Neural cell (in vitro differentiated cells): ENCODE results near the gene FSIP1. TPM values are rescaled to one million over a fixed set of nuclear protein-coding genes. Genes with fewer than 3 reads are reported as not detected.

ENCODE experiments used
- H2AFZ ChIP-seq: fragments of 200-600, 300-800 bp; sonication (generic), shearing (Covaris generic); 2 replicates; pipeline ENCODE4 v1.6.0; 2014; ENCODE audit warnings: low read depth, mild to moderate bottlenecking, antibody characterized with exemption, low read length, moderate library complexity
- H3F3A ChIP-seq: fragments of 200-600 bp; shearing (Covaris generic); 2 replicates; pipeline ENCODE4 v1.6.1; 2016; ENCODE audit warnings: mild to moderate bottlenecking, moderate library complexity, mixed read lengths, antibody characterized with exemption, low read length; ENCODE audit not compliant: insufficient read depth, poor library complexity, severe bottlenecking
- H3K27ac ChIP-seq: fragments of 200-600, 300-800 bp; sonication (generic), shearing (Covaris generic); 2 replicates; pipeline ENCODE4 v1.5.1; 2014; ENCODE audit warnings: mild to moderate bottlenecking, low read length, moderate library complexity
- H3K27me3 ChIP-seq: fragments of 300-800, 200-600 bp; sonication (generic), shearing (Covaris generic); 2 replicates; pipeline ENCODE4 v1.6.0; 2014; ENCODE audit warnings: mild to moderate bottlenecking, low read depth, low read length, moderate library complexity; ENCODE audit not compliant: insufficient read depth
- H3K36me3 ChIP-seq: fragments of 300-800, 200-600 bp; sonication (generic), shearing (Covaris generic); 2 replicates; pipeline ENCODE4 v1.5.1; 2014; ENCODE audit warnings: mild to moderate bottlenecking, antibody characterized with exemption, low read length, moderate library complexity; ENCODE audit not compliant: insufficient read depth
- H3K4me2 ChIP-seq: fragments of 300-800, 200-600 bp; sonication (generic), shearing (Covaris generic); 2 replicates; pipeline ENCODE4 v1.6.0; 2014; ENCODE audit warnings: mild to moderate bottlenecking, low read length
- H3K4me3 ChIP-seq: fragments of 300-800, 200-600 bp; sonication (generic), shearing (Covaris generic); 2 replicates; pipeline ENCODE4 v1.5.1; 2014; ENCODE audit warnings: mild to moderate bottlenecking, low read length, moderate library complexity
- H3K79me2 ChIP-seq: fragments of 200-600 bp; shearing (Covaris generic); replicated peaks from 2 replicates; pipeline ENCODE4 v1.6.0; 2014; ENCODE audit warnings: mild to moderate bottlenecking, low read length, moderate library complexity; ENCODE audit not compliant: insufficient read depth
- H3K9ac ChIP-seq: fragments of 300-800, 200-600 bp; sonication (generic), shearing (Covaris generic); 2 replicates; pipeline ENCODE4 v1.6.1; 2016; ENCODE audit warnings: mild to moderate bottlenecking, low read length, mixed read lengths
- H3K9me2 ChIP-seq: fragments of 200-600 bp; shearing (Covaris generic); 2 replicates; pipeline ENCODE4 v1.6.1; 2016; ENCODE audit warnings: mild to moderate bottlenecking, low read length, mixed read lengths; ENCODE audit not compliant: insufficient read depth
- H3K9me3 ChIP-seq: fragments of 200-600, 300-800 bp; sonication (generic), shearing (Covaris generic); 2 replicates; pipeline ENCODE4 v1.6.1; 2016; ENCODE audit warnings: mild to moderate bottlenecking, mixed run types, low read length, moderate library complexity, mixed read lengths
- H4K20me1 ChIP-seq: fragments of 200-600 bp; shearing (Covaris generic); 2 replicates; pipeline ENCODE4 v1.6.1; 2016; ENCODE audit warnings: mild to moderate bottlenecking, mixed run types; ENCODE audit not compliant: insufficient read depth
- EP300 ChIP-seq: fragments of 450-650 bp; conservative IDR thresholded peaks from 2 replicates; pipeline ENCODE4 v1.6.1; 2014; ENCODE audit warnings: antibody characterized with exemption, mild to moderate bottlenecking, moderate library complexity; ENCODE audit not compliant: poor library complexity, severe bottlenecking
- EZH2 ChIP-seq: fragments of 200-600, 300-800 bp; shearing (Covaris generic), sonication (generic); IDR thresholded peaks from 2 replicates; pipeline ENCODE4 v1.6.1; 2014; ENCODE audit warnings: antibody characterized with exemption, low read length, borderline replicate concordance, mild to moderate bottlenecking; ENCODE audit not compliant: insufficient read depth, poor library complexity, severe bottlenecking
- POLR2AphosphoS5 ChIP-seq: IDR thresholded peaks from 2 replicates; pipeline ENCODE4 v1.6.1; 2012
- RAD21 ChIP-seq: fragments of 450-650 bp; conservative IDR thresholded peaks from 2 replicates; pipeline ENCODE4 v1.6.1; 2014; ENCODE audit warnings: antibody characterized with exemption, mild to moderate bottlenecking, moderate library complexity
- SMC3 ChIP-seq: fragments of 450-650 bp; conservative IDR thresholded peaks from 2 replicates; pipeline ENCODE4 v1.6.1; 2014; ENCODE audit warnings: antibody characterized with exemption, mild to moderate bottlenecking, moderate library complexity; ENCODE audit not compliant: poor library complexity
- TAF1 ChIP-seq: IDR thresholded peaks from 2 replicates; pipeline ENCODE4 v1.6.1; 2012; ENCODE audit warnings: low read depth
- polyA plus RNA-seq: library from polyadenylated mRNA; depleted of rRNA; stranded (reverse); fragments of >200 nt; gene quantifications from 2 replicates; pipeline ENCODE4 v1.2.3, GENCODE V29; 2014
- TF ChIP-seq, protein P1 (sequence below): IDR thresholded peaks from 2 replicates; pipeline ENCODE4 v1.6.1; 2012; ENCODE audit warnings: borderline replicate concordance
- TF ChIP-seq, protein P2 (sequence below): fragments of 450-650 bp; IDR thresholded peaks from 2 replicates; pipeline ENCODE4 v1.5.1; 2014; ENCODE audit warnings: antibody characterized with exemption, mild to moderate bottlenecking, moderate library complexity; ENCODE audit not compliant: poor library complexity, severe bottlenecking

FSIP1 gene
- polyA plus RNA-seq, 1 donor from 2014 or later: 3.8 TPM

DNA sequence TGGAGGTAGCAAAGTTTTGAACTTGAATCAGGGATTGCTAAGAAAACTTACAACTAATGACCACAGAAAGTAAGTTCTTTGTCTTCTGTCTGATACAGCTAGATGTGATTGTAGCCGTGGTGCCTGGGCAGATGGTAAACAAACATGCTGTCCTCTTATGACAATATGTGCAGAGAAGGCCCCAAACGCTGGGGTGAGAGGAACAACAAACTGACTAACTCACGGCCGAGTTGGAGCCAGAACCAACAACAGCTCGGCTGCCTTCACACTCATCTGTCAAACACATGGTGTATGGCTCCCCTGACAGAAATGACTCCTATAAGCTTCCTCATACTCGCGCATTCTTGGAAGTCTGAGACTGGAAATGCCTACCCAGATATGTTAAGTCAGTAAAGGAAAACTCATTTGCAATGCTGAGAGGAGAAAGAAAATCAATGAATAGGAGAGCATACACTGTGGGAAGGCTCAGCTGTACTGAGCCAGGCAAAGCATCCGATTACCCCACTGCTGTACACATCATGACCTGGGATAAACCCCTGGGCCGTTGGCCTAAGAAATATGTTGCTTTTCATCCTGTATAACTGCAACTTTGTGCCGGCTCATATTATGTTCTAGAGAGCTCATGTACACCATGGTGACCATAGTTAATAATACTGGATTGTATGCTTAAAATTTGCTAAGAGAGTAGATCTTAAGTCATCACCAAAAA lies 196.1 kb downstream of the FSIP1 start:
- Histone ChIP-seq H3K4me3 (no peak overlapping the region), H3F3A (no peaks in the 10 kb centered on the region), H4K20me1 (no peaks in the 10 kb centered on the region), H3K27me3 (peaks cover 3% of the 10 kb centered on the region), H3K9me2 (no peaks in the 10 kb centered on the region), H3K9ac (no peak overlapping the region), H3K4me2 (no peak overlapping the region), H2AFZ (no peak overlapping the region), H3K36me3 (no peaks in the 10 kb centered on the region), H3K27ac (no peak overlapping the region), H3K79me2 (no peaks in the 10 kb centered on the region), H3K9me3 (no peaks in the 10 kb centered on the region)
- TF ChIP-seq EP300: no peak
- TF ChIP-seq EZH2: no peak
- TF ChIP-seq, protein P1, sequence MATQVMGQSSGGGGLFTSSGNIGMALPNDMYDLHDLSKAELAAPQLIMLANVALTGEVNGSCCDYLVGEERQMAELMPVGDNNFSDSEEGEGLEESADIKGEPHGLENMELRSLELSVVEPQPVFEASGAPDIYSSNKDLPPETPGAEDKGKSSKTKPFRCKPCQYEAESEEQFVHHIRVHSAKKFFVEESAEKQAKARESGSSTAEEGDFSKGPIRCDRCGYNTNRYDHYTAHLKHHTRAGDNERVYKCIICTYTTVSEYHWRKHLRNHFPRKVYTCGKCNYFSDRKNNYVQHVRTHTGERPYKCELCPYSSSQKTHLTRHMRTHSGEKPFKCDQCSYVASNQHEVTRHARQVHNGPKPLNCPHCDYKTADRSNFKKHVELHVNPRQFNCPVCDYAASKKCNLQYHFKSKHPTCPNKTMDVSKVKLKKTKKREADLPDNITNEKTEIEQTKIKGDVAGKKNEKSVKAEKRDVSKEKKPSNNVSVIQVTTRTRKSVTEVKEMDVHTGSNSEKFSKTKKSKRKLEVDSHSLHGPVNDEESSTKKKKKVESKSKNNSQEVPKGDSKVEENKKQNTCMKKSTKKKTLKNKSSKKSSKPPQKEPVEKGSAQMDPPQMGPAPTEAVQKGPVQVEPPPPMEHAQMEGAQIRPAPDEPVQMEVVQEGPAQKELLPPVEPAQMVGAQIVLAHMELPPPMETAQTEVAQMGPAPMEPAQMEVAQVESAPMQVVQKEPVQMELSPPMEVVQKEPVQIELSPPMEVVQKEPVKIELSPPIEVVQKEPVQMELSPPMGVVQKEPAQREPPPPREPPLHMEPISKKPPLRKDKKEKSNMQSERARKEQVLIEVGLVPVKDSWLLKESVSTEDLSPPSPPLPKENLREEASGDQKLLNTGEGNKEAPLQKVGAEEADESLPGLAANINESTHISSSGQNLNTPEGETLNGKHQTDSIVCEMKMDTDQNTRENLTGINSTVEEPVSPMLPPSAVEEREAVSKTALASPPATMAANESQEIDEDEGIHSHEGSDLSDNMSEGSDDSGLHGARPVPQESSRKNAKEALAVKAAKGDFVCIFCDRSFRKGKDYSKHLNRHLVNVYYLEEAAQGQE: no peak
- TF ChIP-seq RAD21: no peak
- no peak for TF ChIP-seq TAF1
- TF ChIP-seq POLR2AphosphoS5: no peak
- TF ChIP-seq, protein P2, sequence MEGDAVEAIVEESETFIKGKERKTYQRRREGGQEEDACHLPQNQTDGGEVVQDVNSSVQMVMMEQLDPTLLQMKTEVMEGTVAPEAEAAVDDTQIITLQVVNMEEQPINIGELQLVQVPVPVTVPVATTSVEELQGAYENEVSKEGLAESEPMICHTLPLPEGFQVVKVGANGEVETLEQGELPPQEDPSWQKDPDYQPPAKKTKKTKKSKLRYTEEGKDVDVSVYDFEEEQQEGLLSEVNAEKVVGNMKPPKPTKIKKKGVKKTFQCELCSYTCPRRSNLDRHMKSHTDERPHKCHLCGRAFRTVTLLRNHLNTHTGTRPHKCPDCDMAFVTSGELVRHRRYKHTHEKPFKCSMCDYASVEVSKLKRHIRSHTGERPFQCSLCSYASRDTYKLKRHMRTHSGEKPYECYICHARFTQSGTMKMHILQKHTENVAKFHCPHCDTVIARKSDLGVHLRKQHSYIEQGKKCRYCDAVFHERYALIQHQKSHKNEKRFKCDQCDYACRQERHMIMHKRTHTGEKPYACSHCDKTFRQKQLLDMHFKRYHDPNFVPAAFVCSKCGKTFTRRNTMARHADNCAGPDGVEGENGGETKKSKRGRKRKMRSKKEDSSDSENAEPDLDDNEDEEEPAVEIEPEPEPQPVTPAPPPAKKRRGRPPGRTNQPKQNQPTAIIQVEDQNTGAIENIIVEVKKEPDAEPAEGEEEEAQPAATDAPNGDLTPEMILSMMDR: no peak

DNA sequence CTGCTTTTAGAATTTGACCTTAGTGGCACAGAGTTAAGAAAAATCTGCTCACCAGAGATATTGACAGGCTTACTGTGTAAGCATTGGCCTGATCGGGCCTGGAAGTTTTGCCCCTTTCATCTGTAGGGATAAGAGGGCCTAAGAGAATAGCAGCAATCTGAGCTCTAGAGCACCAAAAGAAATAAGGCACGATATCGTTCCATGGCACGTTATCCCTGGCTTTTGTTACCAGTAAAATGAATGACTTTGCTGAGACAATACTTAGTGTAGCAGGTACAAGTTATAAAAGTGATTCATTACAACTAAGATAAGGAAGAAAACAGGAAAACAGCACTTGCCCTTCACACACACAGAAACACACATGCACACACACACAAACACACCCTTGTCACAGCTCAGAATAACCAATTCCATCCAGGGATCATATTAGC lies 196.8 kb downstream of the FSIP1 start:
- H3K27me3 ChIP-seq: peaks cover 9% of the 10 kb centered on the region
- H3K27ac ChIP-seq: no peak overlapping the region
- no peak overlapping the region for H3K9ac ChIP-seq
- no peaks in the 10 kb centered on the region for H3K9me2 ChIP-seq
- no peak overlapping the region for H3K4me3 ChIP-seq
- no peak overlapping the region for H2AFZ ChIP-seq
- H3K9me3 ChIP-seq: no peaks in the 10 kb centered on the region
- TF ChIP-seq POLR2AphosphoS5: no peak
- H3K79me2 ChIP-seq: no peaks in the 10 kb centered on the region
- H3K4me2 ChIP-seq: no peak overlapping the region
- H3F3A ChIP-seq: no peaks in the 10 kb centered on the region
- H3K36me3 ChIP-seq: no peaks in the 10 kb centered on the region
- no peaks in the 10 kb centered on the region for H4K20me1 ChIP-seq

DNA sequence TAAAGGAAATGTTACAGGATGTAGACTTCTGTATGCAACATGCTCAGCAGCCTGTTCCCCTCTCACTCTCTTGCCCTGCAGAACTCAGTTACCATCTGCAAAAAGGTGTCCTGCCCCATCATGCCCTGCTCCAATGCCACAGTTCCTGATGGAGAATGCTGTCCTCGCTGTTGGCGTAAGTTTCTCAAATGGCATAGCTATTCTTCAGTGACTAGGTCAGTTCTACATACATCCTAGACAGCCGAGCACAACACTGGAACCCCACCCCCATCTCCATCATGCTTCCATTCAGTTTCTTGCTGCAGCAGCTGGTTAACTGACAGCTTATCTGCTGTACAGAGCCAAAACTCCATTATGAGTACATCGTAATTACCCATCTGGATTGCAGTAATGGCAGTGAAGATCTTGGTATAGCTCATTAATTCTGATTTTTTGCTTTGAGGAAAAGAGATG lies 197.2 kb downstream of the FSIP1 start:
- H3K4me3 ChIP-seq: no peak overlapping the region
- TF ChIP-seq SMC3: no peak
- no peak for TF ChIP-seq POLR2AphosphoS5
- no peak for TF ChIP-seq RAD21
- TF ChIP-seq EP300: no peak
- no peak for TF ChIP-seq EZH2
- no peak for TF ChIP-seq TAF1
- H2AFZ ChIP-seq: no peak overlapping the region
- no peak overlapping the region for H3K4me2 ChIP-seq
- H3F3A ChIP-seq: no peaks in the 10 kb centered on the region
- H3K9me2 ChIP-seq: no peaks in the 10 kb centered on the region
- H3K9me3 ChIP-seq: no peaks in the 10 kb centered on the region
- no peaks in the 10 kb centered on the region for H3K36me3 ChIP-seq
- H3K9ac ChIP-seq: no peak overlapping the region
- H3K27ac ChIP-seq: no peak overlapping the region
- H3K27me3 ChIP-seq: peaks cover 14% of the 10 kb centered on the region
- H4K20me1 ChIP-seq: no peaks in the 10 kb centered on the region
- H3K79me2 ChIP-seq: no peaks in the 10 kb centered on the region
